Right lobe of liver (tissue), 6 donors: ENCODE data around the gene ARHGAP36. TPM values are rescaled to one million over a fixed set of nuclear protein-coding genes. Genes with fewer than 3 reads are reported as not detected.

Source experiments
- ATAC-seq, 4 donors: fragments of 200-7000 bp; cut with Tn5 transposase; one replicate each; pipeline ENCODE4 v1.9.1; 2020; ENCODE audit warnings: mild to moderate bottlenecking in 4 of 4, moderate library complexity in 4 of 4
- DNase-seq, 3 donors: peaks; one replicate each; pipeline ENCODE4 v3.0.0-alpha.2; 2020
- H3K27ac ChIP-seq, 3 donors: fragments of 200-600 bp; one replicate each; pipeline ENCODE4 v1.8.0; 2022
- H3K27me3 ChIP-seq, 2 donors: fragments of 200-600 bp; one replicate each; pipeline ENCODE4 v1.8.0; 2022
- H3K36me3 ChIP-seq, 4 donors: fragments of 200-600 bp; sonication (generic) in 1 of 4; one replicate each; pipeline versions ENCODE4 v1.5.1 to v1.8.0; 2017 to 2022; ENCODE audit warnings: control low read depth in 1 of 4
- H3K4me1 ChIP-seq, 4 donors: fragments of 200-600 bp; sonication (generic) in 1 of 4; one replicate each; pipeline versions ENCODE4 v1.5.1 to v1.8.0; 2017 to 2022; ENCODE audit warnings: control low read depth in 1 of 4
- H3K4me3 ChIP-seq, 3 donors: fragments of 200-600 bp; one replicate each; pipeline ENCODE4 v1.8.0; 2022
- H3K9me3 ChIP-seq, 4 donors: fragments of 200-600 bp; sonication (generic) in 1 of 4; one replicate each; pipeline versions ENCODE4 v1.5.1 to v1.8.0; 2017 to 2022; ENCODE audit warnings: control low read depth in 1 of 4
- POLR2A ChIP-seq: fragments of 450-650 bp; IDR thresholded peaks from one replicate; pipeline ENCODE4 v1.6.1; 2017; ENCODE audit warnings: antibody characterized with exemption, mild to moderate bottlenecking
- WGBS: methylation state at CpG from one replicate; pipeline ENCODE4 v1.1.6; 2018; ENCODE audit warnings: low coverage, low lambda C conversion rate; ENCODE audit not compliant: insufficient coverage; ENCODE audit errors: missing lambda C conversion rate; 5-methylcytosine and 5-hydroxymethylcytosine counted together
- intact Hi-C, 2 donors: fragments of 100-400 bp; cut with DNase I; formaldehyde crosslinking; loops; one replicate each; pipeline versions ENCODE4 v1.11.2 to v1.14.1; 2022
- total RNA-seq, 6 experiments: library from RNA; depleted of rRNA in 2 of 6; stranded (reverse); fragments of >200 nt in 2 of 6; fragmentation: NEBNext Ultra II Directional in 3 of 6; extraction: Animal tissue kit (Norgen Biotek cat#: 25700) in 3 of 6; gene quantifications; one replicate each; pipeline versions ENCODE4 v1.1.0 to v1.2.4, GENCODE V29; 2016 to 2023
- TF ChIP-seq, protein P1 (sequence below), 4 donors: fragments of 200-600 bp in 3 of 4; fragments of 450-650 bp in 1 of 4; IDR thresholded peaks; one replicate each; pipeline versions ENCODE4 v1.5.1 to v1.8.0; 2016 to 2022; ENCODE audit warnings: antibody characterized with exemption in 4 of 4, mild to moderate bottlenecking in 2 of 4
- donor health status: DM: no; HTN: yes; CAD: no.
- donor health status: DM: no; HTN: no; CAD: no.
- donor health status: DM: no; HTN: no; CAD: no.
- donor health status: DM: no; HTN: yes; CAD: no.
- donor health status: DM: no; HTN: yes; CAD: no.

ARHGAP36 gene
- total RNA-seq, 6 experiments from 2014 or later: not detected

- WGBS: 20% methylated on average over 21 of the region's 41 CpGs
- no peaks in the 10 kb centered on the region for H3K27me3 ChIP-seq
- TF ChIP-seq, protein P1, sequence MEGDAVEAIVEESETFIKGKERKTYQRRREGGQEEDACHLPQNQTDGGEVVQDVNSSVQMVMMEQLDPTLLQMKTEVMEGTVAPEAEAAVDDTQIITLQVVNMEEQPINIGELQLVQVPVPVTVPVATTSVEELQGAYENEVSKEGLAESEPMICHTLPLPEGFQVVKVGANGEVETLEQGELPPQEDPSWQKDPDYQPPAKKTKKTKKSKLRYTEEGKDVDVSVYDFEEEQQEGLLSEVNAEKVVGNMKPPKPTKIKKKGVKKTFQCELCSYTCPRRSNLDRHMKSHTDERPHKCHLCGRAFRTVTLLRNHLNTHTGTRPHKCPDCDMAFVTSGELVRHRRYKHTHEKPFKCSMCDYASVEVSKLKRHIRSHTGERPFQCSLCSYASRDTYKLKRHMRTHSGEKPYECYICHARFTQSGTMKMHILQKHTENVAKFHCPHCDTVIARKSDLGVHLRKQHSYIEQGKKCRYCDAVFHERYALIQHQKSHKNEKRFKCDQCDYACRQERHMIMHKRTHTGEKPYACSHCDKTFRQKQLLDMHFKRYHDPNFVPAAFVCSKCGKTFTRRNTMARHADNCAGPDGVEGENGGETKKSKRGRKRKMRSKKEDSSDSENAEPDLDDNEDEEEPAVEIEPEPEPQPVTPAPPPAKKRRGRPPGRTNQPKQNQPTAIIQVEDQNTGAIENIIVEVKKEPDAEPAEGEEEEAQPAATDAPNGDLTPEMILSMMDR (IDR thresholded peaks at IDR 0.05): no peak
- no peak for TF ChIP-seq POLR2A
- H3K4me3 ChIP-seq: no peak overlapping the region
- ATAC-seq (no peak), DNase-seq (no peak)
- no peaks in the 10 kb centered on the region for H3K9me3 ChIP-seq
- no peak overlapping the region for H3K27ac ChIP-seq
- intact Hi-C loops: no loop called here
- no peaks in the 10 kb centered on the region for H3K36me3 ChIP-seq
- H3K4me1 ChIP-seq: no peaks in the 10 kb centered on the region
Observed at GRCh38 chrX:131067846-131068745, 9.9 kb downstream of the ARHGAP36 start.

DNA sequence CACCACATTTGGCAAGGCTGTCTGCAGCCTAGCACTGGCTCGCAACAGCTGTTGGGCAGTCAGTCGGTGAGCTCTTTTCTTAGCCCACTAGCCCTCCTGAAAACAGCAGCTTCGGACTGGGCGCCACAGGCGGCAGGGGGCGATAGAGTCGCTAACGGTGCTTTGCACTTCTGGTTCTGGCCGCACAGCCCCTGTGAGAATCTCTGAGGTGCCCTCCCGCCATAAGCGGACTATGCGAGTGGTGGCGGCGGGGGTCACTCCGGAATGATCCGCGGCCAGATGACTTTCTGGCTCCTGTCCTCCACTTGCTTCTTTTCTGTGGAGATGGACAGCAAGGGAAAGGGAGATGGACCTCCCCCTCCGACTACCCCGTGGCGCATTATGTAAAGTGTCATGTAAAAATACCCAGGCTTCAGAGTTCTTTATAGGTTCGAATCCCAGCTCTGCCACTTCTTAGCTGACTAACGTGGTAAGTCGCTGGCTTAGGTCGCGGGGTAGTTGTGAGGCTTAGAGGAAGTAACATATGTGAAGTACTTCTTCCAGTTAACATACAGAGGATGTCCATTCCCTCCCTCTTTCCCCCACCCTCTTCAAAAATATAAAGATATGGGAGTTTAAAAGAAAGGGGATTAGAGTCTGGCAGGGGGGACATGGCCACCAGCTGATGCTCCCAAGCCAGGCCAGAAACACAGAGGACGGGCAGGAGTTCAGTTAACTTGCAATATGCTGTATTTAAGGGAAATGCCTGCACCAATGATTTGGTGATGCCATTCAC lies 11.0 kb downstream of the ARHGAP36 start:
- no peaks in the 10 kb centered on the region for H3K9me3 ChIP-seq
- H3K4me3 ChIP-seq: no peak overlapping the region
- H3K27ac ChIP-seq: no peak overlapping the region
- DNase-seq (no peak), ATAC-seq (no peak)
- WGBS: 18% methylated on average over 16 of the region's 26 CpGs
- intact Hi-C loops: no loop called here
- TF ChIP-seq, protein P1 (IDR thresholded peaks at IDR 0.05): peak in 2 of 4 donors; percentile 18 to 28
- no peak for TF ChIP-seq POLR2A
- H3K4me1 ChIP-seq: no peaks in the 10 kb centered on the region
- H3K36me3 ChIP-seq: no peaks in the 10 kb centered on the region
- no peaks in the 10 kb centered on the region for H3K27me3 ChIP-seq

GRCh38 chrX:131072871-131073571 lies 14.9 kb downstream of the ARHGAP36 start:
- no peak for ATAC-seq
- Histone ChIP-seq H3K9me3 (no peaks in the 10 kb centered on the region), H3K27ac (no peak overlapping the region), H3K4me3 (no peak overlapping the region), H3K36me3 (no peaks in the 10 kb centered on the region), H3K27me3 (no peaks in the 10 kb centered on the region), H3K4me1 (no peaks in the 10 kb centered on the region)
- no peak for TF ChIP-seq POLR2A
- TF ChIP-seq, protein P1 (IDR thresholded peaks at IDR 0.05): no peak
- intact Hi-C loops: no loop called here
- 19% methylated on average over 18 of the region's 39 CpGs for WGBS
- no peak for DNase-seq

- intact Hi-C loops: no loop called here
- ATAC-seq: no peak
- Histone ChIP-seq H3K4me3 (no peak overlapping the region), H3K36me3 (no peaks in the 10 kb centered on the region), H3K27ac (no peak overlapping the region), H3K9me3 (no peaks in the 10 kb centered on the region), H3K27me3 (no peaks in the 10 kb centered on the region), H3K4me1 (no peaks in the 10 kb centered on the region)
- 12% methylated on average over 4 of the region's 4 CpGs for WGBS
- no peak for DNase-seq
- TF ChIP-seq POLR2A: no peak
- TF ChIP-seq, protein P1 (IDR thresholded peaks at IDR 0.05): no peak
Observed at GRCh38 chrX:131073607-131074006, 15.5 kb downstream of the ARHGAP36 start.
